Raji (cell line): ENCODE measurements around the gene MRPS5.

Experiments used
- POLR2A ChIP-seq: IDR thresholded peaks from 2 replicates; pipeline ENCODE4 v1.6.1; 2011; ENCODE audit warnings: low read depth, low read length, control low read depth; ENCODE audit not compliant: insufficient read depth

MRPS5 gene

GRCh38 chr2:95057535-95058370 is 63.9 kb downstream of the MRPS5 start:
- no peak for TF ChIP-seq POLR2A

GRCh38 chr2:95056461-95057459 is 64.8 kb downstream of the MRPS5 start:
- no peak for TF ChIP-seq POLR2A

GRCh38 chr2:95056044-95056443 is 65.6 kb downstream of the MRPS5 start:
- no peak for TF ChIP-seq POLR2A

- TF ChIP-seq POLR2A = no peak
These were observed 66.3 kb downstream of the MRPS5 start for GRCh38 chr2:95055262-95055661.

GRCh38 chr2:95054016-95054415 is 67.6 kb downstream of the MRPS5 start:
- no peak for TF ChIP-seq POLR2A

- TF ChIP-seq POLR2A = no peak
These were observed 68.1 kb downstream of the MRPS5 start for GRCh38 chr2:95053543-95053942.

- TF ChIP-seq POLR2A = no peak
These were observed 68.7 kb downstream of the MRPS5 start for GRCh38 chr2:95052804-95053479.

- no peak for TF ChIP-seq POLR2A
These were observed 69.3 kb downstream of the MRPS5 start for GRCh38 chr2:95052307-95052706.

- TF ChIP-seq POLR2A = no peak
These were observed 70.0 kb downstream of the MRPS5 start for GRCh38 chr2:95051626-95052025.

- no peak for TF ChIP-seq POLR2A
These were observed 71.0 kb downstream of the MRPS5 start for GRCh38 chr2:95050385-95051300.

GRCh38 chr2:95049961-95050360 is 71.6 kb downstream of the MRPS5 start:
- TF ChIP-seq POLR2A = no peak

GRCh38 chr2:95049683-95049955 is 72.0 kb downstream of the MRPS5 start:
- no peak for TF ChIP-seq POLR2A

- no peak for TF ChIP-seq POLR2A
These were observed 72.6 kb downstream of the MRPS5 start for GRCh38 chr2:95048825-95049682.
